ENCODE data around the gene MTRF1L.
A peak's percentile ranks its signal among the peaks of the same experiment; 100 is the strongest.

- TF ChIP-seq YY1 (IDR thresholded peaks at IDR 0.05; ENCODE audit: low read depth, low read length) (no peak), BRCA1 (IDR thresholded peaks at IDR 0.05; ENCODE audit: low read depth, low read length) (no peak), POLR2A (IDR thresholded peaks at IDR 0.05; ENCODE audit: control extremely low read depth in 1 of 2, low read depth in 2 of 2, low read length in 2 of 2) (peak; percentile 19 to 56), JUND (IDR thresholded peaks at IDR 0.05; ENCODE audit: low read length) (no peak), USF2 (IDR thresholded peaks at IDR 0.05; ENCODE audit: low read length) (no peak), SRF (IDR thresholded peaks at IDR 0.05; ENCODE audit: low read depth, low read length) (no peak), ATF3 (IDR thresholded peaks at IDR 0.05; ENCODE audit: insufficient read depth, low read depth, low read length) (no peak), POLR2AphosphoS5 (IDR thresholded peaks at IDR 0.05; ENCODE audit: low read depth, low read length) (peak; percentile 74; the same call in 1 of the 2 replicates), RAD21 (IDR thresholded peaks at IDR 0.05 in 1 of 2, conservative IDR thresholded peaks at IDR 0.05 in 1 of 2; ENCODE audit: low read depth in 2 of 2, low read length in 2 of 2) (no peak), KDM1A (IDR thresholded peaks at IDR 0.05; ENCODE audit: borderline replicate concordance, low read length) (no peak)
- TF ChIP-seq, protein P1, sequence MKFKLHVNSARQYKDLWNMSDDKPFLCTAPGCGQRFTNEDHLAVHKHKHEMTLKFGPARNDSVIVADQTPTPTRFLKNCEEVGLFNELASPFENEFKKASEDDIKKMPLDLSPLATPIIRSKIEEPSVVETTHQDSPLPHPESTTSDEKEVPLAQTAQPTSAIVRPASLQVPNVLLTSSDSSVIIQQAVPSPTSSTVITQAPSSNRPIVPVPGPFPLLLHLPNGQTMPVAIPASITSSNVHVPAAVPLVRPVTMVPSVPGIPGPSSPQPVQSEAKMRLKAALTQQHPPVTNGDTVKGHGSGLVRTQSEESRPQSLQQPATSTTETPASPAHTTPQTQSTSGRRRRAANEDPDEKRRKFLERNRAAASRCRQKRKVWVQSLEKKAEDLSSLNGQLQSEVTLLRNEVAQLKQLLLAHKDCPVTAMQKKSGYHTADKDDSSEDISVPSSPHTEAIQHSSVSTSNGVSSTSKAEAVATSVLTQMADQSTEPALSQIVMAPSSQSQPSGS (IDR thresholded peaks at IDR 0.05; ENCODE audit: low read length) = no peak
- TF ChIP-seq, protein P2, sequence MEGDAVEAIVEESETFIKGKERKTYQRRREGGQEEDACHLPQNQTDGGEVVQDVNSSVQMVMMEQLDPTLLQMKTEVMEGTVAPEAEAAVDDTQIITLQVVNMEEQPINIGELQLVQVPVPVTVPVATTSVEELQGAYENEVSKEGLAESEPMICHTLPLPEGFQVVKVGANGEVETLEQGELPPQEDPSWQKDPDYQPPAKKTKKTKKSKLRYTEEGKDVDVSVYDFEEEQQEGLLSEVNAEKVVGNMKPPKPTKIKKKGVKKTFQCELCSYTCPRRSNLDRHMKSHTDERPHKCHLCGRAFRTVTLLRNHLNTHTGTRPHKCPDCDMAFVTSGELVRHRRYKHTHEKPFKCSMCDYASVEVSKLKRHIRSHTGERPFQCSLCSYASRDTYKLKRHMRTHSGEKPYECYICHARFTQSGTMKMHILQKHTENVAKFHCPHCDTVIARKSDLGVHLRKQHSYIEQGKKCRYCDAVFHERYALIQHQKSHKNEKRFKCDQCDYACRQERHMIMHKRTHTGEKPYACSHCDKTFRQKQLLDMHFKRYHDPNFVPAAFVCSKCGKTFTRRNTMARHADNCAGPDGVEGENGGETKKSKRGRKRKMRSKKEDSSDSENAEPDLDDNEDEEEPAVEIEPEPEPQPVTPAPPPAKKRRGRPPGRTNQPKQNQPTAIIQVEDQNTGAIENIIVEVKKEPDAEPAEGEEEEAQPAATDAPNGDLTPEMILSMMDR (IDR thresholded peaks at IDR 0.05; ENCODE audit: control extremely low read depth in 1 of 3, insufficient read depth in 1 of 3, low read depth in 1 of 3, low read length in 3 of 3) = no peak
Measured at GRCh38 chr6:153001767-153002612, 519 bp downstream of the MTRF1L start.

Measured in H1 (cell line).